Measurements from ENCODE around the gene DSN1.

- TF ChIP-seq GATA2 (IDR thresholded peaks at IDR 0.05; ENCODE audit: low read depth, low read length): no peak
- no peak for TF ChIP-seq GATA3 (IDR thresholded peaks at IDR 0.05; ENCODE audit: low read depth, low read length)
Measured at GRCh38 chr20:36796117-36796516, 22.6 kb upstream of the DSN1 start.

All from SH-SY5Y (cell line).